ENCODE results near the gene PRC1.
"Not testable (repeated sequence)": the region's sequence is repeated elsewhere in the genome, so short reads cannot be mapped to it uniquely, and the experiment has no call there.

Gene PRC1, protein sequence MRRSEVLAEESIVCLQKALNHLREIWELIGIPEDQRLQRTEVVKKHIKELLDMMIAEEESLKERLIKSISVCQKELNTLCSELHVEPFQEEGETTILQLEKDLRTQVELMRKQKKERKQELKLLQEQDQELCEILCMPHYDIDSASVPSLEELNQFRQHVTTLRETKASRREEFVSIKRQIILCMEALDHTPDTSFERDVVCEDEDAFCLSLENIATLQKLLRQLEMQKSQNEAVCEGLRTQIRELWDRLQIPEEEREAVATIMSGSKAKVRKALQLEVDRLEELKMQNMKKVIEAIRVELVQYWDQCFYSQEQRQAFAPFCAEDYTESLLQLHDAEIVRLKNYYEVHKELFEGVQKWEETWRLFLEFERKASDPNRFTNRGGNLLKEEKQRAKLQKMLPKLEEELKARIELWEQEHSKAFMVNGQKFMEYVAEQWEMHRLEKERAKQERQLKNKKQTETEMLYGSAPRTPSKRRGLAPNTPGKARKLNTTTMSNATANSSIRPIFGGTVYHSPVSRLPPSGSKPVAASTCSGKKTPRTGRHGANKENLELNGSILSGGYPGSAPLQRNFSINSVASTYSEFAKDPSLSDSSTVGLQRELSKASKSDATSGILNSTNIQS

DNA sequence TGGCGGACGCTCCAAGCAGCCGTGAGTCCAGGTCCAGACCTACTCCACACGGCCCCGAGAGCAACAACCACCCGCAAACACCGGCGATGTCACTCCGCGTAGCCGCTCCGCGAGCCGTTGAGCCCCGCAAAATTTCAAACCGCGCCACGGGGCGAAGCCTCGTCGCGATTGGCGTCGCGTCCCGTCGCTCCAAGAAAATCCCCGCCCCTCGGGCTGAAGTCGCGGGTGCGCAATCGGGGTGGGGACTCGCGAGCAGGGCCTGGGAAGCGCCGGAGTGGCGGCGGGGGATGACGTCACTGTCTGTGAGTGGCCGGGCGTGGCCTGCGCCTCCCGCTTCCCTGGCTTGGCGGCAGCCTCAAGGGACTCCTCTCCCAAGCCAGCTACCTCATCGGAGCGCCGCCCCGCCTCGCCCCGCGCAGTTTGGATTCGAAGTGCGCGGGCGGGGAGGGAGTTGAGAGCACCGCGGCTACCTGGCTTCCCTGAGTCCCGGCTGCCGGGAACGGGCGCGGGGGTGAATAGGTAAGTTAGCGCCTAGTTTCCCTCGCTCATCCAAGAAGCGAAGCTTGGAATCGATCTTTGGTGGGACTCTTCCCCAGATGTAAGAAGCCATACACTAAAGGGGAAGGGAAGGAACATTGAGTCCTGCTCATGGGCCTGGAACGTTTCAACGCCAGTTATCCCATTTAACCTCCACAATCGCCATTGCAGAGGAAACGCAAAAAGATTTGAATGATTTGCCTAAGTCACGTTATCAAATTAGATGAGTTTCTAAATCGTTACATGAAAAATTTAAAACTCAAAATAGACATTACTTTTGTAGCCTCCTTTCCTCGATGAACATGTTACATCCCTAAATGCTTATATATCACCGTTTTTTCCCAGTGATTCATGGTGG, at the start of gene PRC1:
PRC1 (minus strand) TSS at position 119 of the 895 bp plus-strand sequence; CDS start at position 1, 118 bp downstream.
- peak; percentile 71 for FAIRE-seq

DNA sequence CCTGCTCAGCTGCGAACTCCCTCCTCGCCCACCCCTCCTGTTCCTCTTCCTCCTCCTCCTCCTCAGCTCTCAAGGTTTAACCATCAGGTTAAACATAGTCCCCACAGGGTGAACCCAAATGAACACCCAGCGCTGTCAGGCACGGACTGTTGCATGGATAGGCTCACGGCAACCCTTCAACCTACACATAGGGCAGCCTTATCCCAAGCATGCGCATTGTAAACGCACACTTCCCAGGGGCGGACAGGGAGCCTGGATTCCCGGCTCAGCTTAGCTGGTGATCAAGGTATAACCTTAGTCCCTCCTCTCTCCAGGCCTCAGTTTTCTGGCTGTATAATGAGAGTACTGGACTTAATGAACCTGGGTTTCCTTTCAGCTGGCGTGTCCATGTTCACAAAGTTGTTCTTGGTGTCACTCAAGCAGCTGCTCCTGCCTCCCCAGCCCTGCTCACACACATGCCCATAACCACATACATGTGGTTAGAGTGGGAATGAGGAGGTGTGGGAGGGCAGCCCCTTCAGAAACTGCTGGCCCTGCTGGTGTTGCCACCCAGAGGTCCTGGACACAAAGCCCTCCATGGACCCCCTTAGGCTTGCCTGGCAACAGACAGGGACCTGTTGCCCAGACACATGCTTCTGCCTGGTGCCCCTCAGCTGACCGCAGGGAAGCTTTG, 49.0 kb upstream of the PRC1 start:
- no peak for FAIRE-seq

DNA sequence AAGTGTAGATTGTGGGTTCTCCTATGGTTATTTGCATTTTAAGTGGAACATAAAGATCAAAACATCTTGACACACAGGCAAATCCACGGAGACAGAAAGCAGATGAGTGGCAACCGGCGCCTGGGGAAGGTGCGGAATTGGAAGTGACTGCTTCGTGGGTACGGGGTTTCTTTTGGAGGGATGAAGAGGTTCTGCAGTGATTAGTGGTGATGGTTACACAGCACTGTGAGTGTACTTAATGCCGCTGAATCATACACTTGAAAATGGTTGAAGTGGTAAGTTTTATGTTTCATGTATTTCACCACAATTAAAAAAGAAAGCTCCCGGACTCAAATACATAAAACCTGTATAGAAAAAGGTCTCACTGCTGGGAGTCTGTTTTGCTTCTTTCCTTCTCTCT, 46.5 kb upstream of the PRC1 start:
- FAIRE-seq = no peak

DNA sequence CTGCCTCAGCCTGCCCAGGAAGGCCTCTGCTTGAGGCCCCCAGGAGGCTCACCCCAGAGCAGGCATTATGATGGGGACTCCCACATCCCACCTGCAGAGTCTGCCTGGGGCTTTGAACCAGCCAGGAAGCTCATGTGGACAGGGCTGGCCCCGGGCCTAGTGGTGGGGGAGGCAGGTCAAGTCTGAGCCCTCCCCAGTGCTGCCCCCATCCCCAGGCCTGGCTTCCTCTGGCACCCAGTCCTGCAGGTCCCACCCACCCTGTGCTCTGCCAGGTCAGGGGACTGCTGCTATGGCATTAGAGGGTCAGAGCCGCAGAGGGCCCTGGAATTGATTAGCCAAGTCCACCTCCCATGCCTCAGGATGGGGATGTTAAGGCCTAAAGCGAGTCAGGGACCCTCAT, 45.7 kb upstream of the PRC1 start:
- no peak for FAIRE-seq

DNA sequence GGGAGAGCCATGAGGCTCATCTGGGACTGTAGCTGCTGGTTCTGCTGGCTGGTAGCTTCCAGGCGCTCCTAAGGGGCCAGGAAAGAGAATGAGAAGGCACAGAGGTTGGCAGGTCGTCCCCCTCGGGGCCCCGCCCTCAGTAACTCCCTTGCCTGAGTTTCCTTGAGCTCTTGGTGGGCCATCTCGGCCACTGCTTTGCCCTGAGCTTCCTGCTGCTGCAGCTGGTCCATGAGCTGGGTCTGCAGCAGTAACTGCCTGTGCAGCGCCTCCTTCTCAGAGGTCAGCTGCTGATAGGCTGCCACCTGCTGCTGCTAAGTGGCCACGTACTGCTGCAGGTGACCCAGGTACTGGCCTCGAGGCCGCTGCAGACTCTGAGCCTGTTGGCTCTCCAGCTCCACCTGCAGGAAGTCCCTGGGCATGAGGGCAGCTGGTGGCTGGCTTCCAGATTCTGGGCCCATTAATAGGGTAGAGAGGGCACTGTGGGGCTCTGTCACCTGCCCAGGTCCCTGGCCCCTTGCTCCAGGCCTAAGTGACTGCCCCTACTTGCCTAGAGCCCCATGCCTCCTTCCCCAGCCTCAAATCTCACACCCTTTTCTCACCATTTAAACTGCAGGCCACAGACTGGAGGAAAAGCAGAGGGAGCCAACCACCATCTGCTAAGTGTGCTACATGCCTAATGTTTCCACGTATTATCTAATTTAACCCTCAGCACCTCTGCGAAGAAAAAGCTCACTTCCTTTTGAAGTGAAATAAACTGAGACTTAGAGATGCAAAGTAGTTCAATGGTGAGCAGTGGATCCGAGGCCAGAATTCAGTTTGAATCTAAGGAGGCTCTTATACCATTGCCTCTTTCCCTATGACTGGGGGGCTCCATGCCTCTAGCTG, 38.8 kb upstream of the PRC1 start:
- FAIRE-seq = no peak

DNA sequence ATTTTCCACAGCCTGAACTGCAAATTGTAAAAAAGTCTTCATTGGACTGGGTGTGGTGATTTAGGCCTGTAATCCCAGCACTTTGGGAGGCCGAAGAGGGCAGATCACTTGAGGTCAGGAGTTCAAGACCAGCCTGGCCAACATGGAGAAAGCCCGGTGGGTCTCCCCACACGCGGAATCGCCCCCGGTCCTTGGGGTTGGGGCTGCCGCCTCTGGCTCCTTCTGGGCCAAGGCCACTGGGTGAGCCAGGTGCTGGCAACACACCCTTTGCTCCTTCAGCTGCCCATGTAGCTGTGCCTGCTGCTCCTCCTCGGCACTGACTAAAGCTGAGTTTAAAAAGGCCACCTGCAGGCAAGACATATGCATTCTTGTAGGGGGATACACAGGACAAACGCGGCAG, 37.5 kb upstream of the PRC1 start:
- FAIRE-seq = no peak

DNA sequence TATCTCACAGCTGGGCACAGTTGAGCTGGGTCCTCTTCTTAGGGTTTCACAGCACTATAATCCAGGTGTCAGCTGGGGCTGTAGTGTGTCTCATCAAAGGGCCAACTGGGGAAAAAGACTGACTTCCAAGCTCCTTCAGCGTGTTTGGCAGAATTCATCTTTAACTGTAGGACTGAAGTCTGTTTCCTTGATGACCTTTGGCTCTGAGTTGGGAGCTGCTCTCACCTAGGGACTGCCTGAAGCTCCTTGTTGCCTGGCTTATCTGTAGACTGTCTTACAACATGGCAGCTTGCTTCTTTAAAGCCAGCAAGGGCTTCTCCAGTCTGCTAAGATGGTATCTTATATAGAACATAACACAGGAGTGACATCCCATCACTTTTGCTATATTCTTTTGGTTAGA, 33.3 kb upstream of the PRC1 start:
- FAIRE-seq = no peak

DNA sequence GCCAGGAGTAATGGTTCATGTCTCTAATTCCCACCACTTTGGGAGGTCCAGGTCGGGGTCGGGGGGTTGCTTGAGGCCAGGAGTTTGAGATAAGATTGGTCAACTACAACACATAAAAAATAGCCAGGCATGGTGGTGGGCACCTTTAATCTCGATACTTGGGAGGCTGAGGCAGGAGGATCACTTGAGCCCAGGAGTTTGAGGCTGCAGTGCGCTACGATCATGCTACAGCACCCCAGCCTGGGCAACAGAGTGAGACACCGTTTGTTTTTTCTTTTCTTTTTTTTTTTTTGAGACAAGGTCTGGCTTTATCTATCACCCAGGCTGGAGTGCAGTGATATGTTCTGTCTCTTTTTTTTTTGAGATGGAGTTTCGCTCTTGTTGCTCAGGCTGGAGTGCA, 29.4 kb upstream of the PRC1 start:
- FAIRE-seq = no peak

DNA sequence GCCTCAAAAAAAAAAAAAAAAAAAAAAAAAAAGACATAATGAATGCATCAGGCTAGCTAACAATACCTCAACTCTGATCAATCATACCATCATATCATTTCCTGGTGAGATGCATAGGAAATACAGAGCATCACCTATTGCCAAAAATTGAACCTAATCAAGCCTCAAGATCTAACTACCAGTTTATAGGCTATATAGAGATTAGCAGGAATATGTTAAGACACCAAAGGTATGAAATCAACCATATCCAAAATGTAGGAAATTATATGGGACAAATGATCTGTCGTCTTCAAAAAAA, 28.4 kb upstream of the PRC1 start:
- FAIRE-seq = no peak

DNA sequence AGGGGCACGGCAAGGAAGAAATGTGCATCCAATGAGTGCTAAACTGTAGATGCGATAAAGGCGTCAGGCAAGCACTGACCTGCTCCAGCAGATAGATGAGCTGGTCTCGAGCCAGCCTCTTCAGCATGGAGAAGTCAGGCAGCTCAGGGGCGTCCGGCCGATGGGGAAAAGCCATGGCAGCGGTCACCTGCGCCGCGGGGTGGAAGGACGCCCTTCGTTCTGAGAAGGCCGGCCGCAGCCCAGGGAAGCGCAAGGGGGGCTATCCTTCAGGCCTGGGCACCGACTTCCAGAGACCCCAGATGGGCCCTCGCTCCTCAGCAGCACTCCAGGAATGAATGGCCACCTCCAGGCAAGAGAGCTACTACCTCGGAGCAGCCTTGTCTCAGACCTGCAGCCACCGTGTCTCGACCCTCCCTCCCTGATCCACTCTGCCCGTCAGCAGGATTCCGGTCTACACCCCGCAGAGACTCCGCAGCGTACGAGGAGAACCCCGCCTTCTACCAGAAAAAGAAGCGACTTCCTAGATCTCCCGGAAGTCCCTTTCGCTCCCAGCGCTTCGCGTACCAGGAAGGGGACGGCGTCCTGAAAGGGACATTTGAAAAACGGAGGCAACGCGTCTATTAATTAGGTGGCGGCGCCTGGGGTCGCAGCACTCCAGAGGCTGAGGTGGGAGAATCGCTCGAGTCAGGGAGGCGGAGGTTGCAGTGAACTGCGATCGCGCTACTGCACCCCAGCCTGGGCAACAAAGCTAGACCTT, 27.9 kb upstream of the PRC1 start, which contains the start of gene VPS33B:
VPS33B (minus strand) TSS at position 520 of the 757 bp plus-strand sequence; CDS start at position 175, 345 bp downstream.
- FAIRE-seq = no peak

DNA sequence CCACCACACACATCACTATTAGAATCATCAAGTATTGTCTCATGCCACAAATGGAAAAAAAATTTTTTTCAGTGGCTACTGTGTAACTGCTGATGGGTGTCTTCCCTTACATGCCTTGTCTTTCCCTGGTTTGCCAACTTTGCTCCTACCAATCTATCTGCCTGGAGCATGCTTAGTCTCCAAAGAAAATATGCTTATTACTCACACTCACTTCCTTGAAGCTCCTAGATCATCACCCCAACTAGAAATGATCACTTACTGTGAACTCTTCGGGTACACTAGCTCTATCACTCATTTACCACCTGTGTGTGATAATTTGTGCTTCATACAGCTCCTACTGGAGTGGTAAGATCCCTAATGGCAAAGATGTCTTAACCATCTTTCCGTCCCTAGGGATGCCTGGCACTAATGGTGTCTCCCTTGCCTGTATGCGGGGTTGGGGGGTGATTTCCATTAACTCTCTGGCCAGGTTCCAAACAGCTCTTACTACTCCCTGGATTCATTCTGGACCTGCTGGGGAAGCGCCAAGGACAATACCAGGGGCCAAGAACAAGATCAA, 27.3 kb upstream of the PRC1 start:
- no peak for FAIRE-seq

DNA sequence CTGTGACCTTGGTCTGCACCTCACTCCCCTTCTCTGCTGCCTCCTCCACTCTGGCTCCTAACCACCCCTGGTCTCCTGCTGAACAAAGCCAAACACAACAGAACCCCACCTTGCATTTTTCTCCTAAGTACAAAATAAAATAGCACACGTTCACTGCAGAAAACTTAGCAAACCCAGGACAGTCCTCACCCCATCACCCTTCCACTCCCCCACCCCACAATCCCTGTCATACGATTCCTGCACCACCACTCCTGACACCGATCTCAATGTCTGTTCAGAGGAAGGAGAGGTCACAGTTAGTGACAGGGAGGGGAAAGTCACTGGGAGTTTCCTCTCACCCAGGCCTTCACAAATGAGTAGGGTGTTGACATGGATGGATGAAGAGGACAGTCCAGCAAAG, 23.8 kb upstream of the PRC1 start:
- FAIRE-seq = no peak

DNA sequence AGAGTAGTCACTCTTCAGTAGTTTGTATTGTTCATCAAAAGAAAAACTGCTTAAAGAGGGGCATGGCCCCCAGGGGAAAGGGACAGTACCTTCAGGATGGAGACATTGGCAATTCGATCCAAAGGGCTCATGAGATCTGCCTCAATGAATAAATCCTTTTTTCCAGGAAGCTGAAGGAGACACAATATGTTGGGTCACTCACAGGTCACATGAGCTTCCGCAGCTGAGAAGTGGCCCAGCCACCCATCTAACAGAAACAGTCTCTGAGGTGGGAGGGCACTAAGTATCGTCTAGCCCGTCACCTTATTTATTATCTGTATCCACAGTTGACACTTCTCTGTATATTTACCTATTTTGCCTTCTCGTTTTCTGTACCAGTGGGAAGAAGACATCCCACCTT, 23.4 kb upstream of the PRC1 start:
- FAIRE-seq = no peak

DNA sequence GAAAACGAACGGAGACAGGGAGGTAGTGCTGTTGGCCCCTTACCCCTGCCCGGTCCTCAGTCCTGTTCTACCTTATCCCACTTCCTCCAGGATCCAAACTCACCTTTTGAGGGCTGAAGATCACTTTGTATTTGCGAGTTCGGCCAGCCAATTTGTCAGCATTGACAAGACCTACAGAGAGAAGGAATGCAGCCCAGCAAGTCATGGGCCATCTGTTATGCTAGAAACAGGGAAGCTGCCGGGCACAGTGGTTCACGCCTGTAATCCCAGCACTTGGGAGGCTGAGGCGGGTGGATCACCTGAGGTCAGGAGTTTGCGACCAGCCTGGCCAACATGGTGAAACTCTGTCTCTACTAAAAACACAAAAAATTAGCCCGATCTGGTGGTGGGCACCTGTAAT, 19.4 kb upstream of the PRC1 start:
- FAIRE-seq = not testable (repeated sequence)

DNA sequence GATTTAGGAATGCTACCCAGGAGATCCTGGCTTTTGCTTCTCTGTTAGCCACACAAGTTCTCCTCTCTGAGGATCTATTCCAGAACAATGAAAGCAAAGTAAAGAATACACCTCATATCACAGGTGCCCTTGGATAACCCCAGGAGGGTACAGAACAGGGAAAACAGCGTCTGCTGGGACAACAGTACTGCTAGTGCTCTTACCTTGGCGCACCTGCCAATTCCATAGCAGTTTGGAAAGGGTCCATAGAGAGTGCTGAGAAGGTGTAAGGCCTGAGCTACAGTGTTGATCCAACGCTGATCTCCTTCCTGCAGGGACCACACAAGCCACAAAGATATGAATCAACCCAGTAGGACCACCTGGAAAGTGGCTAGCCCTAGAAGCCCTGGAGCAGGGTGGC, 12.9 kb upstream of the PRC1 start:
- FAIRE-seq = no peak

DNA sequence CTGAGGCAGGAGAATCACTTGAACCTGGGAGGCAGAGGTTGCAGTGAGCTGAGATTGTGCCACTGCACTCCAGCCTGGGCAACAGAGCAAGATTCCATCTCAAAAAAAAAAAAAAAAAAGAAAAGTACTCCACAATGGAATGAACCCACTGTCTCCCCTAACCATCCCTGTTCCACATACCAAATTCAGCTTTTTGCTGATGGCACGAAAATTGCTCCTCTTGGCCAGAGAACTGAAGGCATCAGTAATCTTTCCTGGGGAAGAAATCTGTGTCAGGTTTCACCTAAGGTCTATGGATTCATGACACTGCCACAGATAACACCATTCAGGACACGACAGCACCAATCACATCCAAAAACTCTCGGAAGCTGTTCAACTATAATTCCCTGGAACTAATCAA, 6.9 kb upstream of the PRC1 start:
- FAIRE-seq = no peak

DNA sequence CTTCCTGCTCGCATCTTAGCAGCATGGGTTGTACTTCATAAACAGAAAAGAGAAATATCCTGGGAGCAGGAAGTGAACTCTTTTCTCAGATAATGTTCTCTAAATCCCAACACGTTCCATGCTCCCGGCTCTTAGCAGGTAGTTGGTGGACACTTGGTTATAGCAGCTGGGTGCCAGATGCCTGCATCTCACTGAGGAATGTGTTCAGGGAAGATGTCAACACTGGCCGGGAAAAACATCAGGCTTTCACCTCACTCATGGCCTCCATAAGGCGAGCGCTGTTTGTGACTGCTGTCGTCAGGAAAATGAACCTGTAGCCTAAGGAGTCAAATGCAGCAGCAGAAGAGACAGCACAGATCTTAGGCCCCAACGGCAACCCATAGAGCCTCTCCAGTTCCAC, 4.4 kb upstream of the PRC1 start:
- FAIRE-seq = no peak

DNA sequence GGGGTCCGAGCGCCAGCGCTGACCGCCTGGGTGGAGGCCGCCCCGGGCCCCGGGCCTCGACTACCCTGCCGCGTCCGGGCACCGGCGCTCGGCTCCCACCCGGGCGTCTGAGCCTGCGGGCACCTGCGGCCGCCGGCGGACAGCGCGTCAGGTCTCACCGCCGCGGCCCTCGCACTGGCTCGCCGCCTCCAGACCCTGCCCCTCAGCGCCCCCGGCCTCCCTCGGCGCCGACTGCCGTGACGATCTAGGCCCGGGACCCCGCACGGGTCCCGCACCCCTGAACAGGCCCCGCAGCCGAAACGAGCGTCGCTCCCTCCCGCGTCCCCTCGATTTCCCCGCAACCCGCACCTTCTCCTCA, 297 bp downstream of the PRC1 start:
- FAIRE-seq = no peak

DNA sequence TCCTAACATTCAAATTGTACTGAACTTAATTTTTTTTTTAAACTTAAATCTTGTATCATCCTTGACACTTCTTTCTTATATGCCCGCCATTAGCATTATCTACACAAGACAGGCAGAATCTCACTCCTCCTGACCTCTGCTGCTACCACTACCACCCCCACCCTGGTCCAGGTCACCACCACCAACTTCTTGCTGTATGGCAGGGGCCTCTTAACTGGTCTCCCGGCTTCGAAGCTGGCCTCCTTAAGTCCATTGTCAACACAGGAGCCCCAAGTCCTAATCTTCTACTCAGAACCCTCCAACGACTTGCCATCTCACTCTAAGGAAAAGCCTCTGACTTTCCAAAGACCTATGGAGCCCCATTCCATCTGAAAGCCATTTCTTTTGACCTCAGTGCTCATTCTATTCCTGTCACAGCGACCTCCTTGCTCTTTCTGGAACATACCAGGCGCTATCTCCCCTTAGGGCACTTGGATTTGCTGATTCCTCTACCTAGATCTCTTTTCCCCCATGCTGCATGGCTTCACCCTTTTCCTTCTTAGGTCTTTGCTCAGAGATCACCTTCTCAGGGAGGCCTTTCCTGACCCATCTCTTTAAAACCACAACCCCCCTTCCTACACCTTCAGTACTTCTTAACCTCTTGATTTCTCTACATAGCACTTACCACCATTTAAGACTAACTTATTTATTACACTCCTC, 2.6 kb downstream of the PRC1 start:
- FAIRE-seq = no peak

DNA sequence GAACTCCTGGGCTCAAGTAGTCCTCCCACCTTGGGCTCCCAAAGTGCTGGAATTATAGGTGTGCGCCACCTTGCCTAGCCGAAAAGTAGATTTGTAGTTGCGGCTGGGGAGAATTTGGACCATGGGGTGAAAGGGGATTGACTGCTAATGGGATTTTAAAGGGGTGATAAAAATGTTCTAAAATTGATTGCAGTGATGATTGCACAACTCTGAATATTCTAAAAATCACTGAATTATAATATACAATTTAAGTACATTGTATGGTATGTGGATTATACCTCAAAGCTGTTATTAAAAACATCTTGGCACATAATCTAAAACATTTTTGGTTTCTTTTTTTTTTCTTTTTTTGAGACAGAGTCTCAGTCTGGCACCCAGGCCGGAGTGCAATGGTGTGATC, 3.9 kb downstream of the PRC1 start:
- no peak for FAIRE-seq

Measured in TTC549 (cell line).